Raji (cell line): ENCODE measurements around the gene PPP1R12B.

Source experiments
- POLR2A ChIP-seq: IDR thresholded peaks from 2 replicates; pipeline ENCODE4 v1.6.1; 2011; ENCODE audit warnings: low read depth, low read length, control low read depth; ENCODE audit not compliant: insufficient read depth

Gene PPP1R12B

DNA sequence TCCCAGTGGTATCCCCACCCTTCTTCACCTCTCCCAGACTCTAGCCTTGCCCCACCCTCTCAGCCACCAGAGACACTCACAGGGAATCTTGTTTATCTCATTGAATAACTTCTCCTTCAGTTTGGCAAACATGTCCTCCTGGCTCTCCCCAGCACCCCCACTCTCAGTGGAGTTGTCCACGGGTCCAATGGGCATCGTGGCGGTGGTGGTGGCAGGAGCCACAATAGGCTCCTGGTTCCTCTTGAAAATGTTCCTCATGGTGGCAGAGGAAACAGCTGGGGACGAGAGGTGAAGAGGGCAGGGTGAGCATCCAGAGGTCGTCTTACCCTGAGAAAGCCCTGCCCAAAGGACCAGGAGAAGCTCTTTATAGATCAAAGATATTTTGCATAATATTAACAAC is 257.0 kb downstream of the PPP1R12B start:
- TF ChIP-seq POLR2A = no peak

DNA sequence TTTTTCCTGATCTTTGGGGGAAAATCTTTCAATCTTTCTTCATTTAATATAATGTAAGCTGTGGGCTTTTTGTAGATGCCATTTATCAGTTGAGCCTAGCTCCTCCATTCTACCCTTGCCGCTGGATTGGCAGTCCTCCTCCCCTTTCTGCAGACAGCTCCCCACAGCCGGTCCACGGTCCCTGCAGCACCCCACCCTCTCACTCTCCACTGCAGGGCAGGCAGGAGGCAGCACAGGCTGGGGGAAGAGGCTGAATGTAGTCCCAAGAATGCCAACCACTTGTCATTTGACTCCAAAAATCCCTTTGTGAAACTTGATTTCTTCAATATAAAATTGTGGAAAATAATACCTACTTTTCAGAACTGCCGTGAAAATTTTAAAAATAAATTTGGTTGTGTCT is 265.1 kb downstream of the PPP1R12B start:
- no peak for TF ChIP-seq POLR2A

DNA sequence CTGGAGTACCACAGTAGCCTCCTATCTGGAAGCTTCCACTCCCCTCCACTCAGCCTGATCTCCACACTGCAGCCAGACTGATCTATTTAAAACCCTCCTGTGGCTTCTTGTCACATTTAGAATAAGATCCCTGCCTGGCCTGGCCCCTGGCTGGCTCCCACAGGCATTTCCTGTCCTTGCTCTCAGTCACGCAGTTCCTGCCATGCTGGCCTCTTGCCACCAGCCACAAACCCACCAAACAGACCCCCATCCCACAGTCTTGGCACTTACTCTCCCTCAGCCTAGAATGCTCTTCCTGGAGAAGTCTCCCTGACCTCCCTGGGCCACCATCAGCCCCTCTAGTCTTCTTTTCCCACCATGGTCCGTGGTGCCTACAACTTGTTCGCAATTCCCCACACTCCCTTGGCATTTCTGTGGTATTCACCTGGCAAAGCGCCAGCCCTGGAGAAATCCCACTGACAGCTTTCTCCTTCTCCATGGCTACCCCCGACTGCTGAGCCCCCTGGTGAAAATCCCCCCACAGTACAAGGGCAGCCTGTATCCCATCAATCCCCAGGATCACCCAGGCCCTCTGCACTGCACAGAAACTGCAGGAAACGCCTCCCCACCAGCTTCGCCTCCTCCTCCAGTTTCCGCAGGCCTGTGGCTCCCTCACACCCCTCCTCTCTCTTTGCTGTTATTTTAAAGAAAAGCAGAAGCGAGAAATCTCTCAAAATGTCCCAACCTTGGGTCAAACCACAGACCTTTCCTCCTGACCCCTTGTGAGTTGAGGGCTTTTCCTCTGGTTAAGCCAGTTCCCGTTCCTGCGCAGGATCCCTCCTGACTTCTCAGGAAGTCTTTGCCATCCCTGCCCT is 267.2 kb downstream of the PPP1R12B start:
- no peak for TF ChIP-seq POLR2A

DNA sequence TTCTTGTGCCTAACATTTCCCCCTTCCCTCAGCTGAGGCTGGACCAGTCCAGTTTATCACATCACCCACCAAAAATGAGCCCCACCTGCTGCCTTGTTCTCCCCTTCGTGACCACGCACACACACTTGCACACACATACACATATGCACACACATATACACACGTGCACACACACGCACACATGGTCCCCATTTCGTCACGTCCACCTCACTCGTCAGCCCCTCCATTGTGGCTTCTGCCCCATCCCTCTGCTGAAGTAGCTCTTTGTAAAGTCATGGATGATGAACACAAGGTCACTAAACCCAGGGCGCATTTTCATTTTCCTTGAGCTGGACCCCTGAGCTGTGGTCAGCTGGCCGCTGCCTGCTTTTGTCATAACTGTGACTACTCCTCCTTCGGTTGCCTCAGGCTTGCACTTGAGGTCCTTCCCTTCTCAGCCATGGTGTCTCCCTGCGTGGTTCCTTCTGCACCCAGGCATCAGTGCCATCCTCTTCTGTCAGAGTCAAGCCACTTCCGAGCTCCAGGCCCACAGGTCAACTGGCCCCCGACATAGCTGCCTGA is 267.9 kb downstream of the PPP1R12B start:
- TF ChIP-seq POLR2A = no peak

- no peak for TF ChIP-seq POLR2A
Measured at GRCh38 chr1:202619505-202619904, 271.0 kb downstream of the PPP1R12B start.

- no peak for TF ChIP-seq POLR2A
Measured at GRCh38 chr1:202621446-202621845, 272.9 kb downstream of the PPP1R12B start.

- TF ChIP-seq POLR2A = no peak
Measured at GRCh38 chr1:202622388-202622787, 273.9 kb downstream of the PPP1R12B start.

- TF ChIP-seq POLR2A = no peak
Measured at GRCh38 chr1:202623075-202623474, 274.6 kb downstream of the PPP1R12B start.

DNA sequence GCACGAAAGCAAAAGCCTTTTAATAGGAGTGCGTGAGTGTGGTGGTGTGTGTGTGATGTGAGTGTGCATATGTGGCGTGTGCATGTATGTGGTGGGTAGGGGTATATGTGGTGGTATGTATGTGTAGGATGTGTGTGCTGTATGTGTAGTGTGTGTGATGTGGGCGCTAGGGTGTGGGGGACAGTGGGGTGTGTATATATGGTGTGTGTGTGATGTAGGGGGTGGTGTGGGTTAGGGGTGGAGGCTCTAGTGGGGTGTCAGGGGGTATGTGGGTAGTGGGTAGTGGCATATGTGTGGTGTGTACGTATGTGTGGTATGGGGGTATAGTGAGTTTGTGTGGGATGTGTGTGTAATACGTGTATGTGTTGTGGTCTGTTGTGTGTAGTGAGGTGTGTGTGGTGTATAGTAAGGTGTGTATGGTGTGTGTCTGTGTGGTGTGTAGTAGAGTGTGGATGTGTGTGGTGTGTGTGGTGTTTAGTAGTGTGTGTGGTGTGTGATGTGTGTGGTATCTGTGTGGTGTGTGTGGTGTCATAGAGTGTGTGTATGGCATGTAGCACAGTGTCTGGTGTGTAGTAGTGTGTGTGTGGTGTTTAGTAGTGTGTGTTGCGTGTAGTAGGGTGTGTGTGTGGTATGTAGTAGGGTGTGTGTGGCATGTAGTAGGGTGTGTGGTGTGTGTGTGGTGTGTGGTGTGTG is 275.7 kb downstream of the PPP1R12B start:
- no peak for TF ChIP-seq POLR2A

DNA sequence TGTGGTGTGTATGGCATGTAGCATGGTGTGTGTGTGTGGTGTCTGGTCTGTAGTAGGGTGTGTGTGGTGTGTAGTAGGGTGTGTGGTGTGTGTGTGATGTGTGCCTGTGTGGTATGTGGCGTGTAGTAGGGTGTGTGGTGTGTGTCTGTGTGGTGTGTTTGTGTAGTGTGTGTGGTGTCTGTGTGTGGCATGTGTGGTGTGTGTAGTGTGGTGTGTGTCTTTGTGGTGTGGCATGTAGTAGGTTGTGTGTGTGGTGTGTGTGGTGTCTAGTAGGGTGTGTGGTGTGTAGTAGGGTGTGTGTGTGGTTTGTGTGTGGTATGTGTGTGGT is 276.2 kb downstream of the PPP1R12B start:
- TF ChIP-seq POLR2A = no peak

GRCh38 chr1:202625416-202626360 is 277.2 kb downstream of the PPP1R12B start:
- TF ChIP-seq POLR2A = no peak

GRCh38 chr1:202627841-202628565 is 279.5 kb downstream of the PPP1R12B start:
- TF ChIP-seq POLR2A = no peak

DNA sequence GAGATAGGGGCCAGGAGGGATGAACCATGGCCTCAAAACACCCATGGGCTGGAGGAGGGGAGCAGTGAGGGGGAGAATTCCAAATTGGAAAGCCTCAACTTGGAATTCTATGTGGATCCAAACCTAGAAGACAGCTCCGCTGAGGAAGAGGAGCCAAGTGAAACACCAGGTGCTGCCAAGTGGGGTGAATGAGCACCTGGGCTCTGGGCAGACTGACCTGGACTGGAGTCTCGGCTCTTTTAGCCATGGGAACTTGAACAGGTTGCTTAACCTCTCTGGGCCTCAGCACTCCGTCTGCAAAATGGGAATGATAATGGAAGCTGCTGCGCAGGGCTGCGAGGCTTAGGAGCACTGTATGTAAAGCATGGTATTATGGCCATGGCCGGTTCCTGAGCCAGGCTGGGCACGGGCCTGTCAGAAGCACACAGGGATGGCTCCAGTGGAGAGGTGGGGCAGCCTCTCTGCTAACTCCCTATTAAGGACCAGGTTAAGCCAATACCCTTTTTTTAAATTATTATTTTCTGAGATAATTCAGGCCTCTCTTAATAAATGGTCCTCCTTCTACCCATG is 280.2 kb downstream of the PPP1R12B start:
- TF ChIP-seq POLR2A = no peak

- TF ChIP-seq POLR2A = no peak
Measured at GRCh38 chr1:202630541-202630940, 282.0 kb downstream of the PPP1R12B start.
